Measurements from ENCODE around the gene CDC14A.

DNA sequence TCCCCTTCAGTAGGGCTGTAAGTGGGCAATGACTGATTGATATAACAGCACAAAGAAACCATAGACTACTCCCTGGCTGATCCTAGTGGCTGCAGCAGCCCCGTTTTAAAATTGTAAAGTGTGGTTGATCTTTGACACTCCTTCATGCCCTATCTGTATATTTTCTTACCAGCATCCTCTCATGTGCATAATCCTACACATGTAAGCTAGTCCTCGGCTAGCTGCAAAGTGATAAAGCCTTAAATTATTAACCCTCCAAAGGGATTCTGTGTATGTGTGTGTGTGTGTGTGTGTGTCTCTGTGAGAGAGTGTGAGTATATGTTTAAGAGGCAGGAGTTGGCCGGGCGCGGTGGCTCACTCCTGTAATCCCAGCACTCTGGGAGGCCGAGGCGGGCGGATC is 30.8 kb upstream of the CDC14A start:
- TF ChIP-seq, protein P1, sequence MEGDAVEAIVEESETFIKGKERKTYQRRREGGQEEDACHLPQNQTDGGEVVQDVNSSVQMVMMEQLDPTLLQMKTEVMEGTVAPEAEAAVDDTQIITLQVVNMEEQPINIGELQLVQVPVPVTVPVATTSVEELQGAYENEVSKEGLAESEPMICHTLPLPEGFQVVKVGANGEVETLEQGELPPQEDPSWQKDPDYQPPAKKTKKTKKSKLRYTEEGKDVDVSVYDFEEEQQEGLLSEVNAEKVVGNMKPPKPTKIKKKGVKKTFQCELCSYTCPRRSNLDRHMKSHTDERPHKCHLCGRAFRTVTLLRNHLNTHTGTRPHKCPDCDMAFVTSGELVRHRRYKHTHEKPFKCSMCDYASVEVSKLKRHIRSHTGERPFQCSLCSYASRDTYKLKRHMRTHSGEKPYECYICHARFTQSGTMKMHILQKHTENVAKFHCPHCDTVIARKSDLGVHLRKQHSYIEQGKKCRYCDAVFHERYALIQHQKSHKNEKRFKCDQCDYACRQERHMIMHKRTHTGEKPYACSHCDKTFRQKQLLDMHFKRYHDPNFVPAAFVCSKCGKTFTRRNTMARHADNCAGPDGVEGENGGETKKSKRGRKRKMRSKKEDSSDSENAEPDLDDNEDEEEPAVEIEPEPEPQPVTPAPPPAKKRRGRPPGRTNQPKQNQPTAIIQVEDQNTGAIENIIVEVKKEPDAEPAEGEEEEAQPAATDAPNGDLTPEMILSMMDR (IDR thresholded peaks at IDR 0.05; ENCODE audit: insufficient read depth, low read depth, low read length), result no peak
- no peak for TF ChIP-seq EZH2 (IDR thresholded peaks at IDR 0.05; ENCODE audit: insufficient read depth, low read length)

Measured in astrocyte (in vitro differentiated cells and primary cell).